GM21447 (cell line): ENCODE measurements around the gene CSTB.
"Not testable (repeated sequence)": the region's sequence is repeated elsewhere in the genome, so short reads cannot be mapped to it uniquely, and the experiment has no call there.

Source experiments
- ATAC-seq: cut with Tn5 transposase; IDR thresholded peaks from one replicate; pipeline ENCODE4 v1.9.1; 2021; ENCODE audit not compliant: unreplicated experiment

The CSTB gene, protein sequence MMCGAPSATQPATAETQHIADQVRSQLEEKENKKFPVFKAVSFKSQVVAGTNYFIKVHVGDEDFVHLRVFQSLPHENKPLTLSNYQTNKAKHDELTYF

GRCh38 chr21:43775795-43776430, at the start of gene CSTB:
CSTB (minus strand) TSS chr21:43776308; CDS start chr21:43776269, 39 bp downstream.
- peak; percentile 68 for ATAC-seq

DNA sequence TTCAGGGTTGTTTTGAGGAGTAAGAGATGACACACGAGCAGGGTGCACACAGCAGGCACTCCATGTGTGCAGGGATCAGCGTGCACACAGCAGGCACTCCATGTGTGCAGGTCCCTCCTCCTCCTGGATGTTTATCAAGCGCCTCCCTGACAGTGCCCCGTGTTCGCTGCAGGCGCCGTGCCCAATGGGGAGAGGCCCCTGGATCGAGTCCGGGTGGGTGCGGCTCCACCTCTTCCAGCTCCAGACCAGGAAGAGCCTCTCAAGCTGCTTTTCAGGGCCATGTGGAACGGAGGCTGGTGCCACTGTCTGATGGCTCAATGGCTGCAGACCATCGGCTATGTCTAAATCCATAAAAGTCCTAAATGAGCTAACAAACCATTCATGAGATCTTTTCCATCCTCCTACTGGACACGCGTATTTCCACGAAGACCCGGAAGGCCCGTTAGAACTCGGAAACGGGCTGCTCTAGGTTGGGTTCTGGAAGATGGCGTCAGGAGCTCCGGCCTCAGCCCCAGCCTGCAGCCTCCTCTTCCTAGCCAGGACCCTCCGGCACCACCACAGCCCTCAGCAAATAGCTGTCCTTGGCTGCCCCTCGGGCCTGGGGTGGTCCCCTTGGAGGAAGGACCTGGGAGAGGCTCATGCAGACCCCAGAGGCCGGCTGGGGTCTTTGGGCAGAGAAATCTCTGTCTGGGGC, 49.3 kb upstream of the CSTB start:
- no peak for ATAC-seq

GRCh38 chr21:43824333-43825241, 48.5 kb upstream of the CSTB start:
- no peak for ATAC-seq

DNA sequence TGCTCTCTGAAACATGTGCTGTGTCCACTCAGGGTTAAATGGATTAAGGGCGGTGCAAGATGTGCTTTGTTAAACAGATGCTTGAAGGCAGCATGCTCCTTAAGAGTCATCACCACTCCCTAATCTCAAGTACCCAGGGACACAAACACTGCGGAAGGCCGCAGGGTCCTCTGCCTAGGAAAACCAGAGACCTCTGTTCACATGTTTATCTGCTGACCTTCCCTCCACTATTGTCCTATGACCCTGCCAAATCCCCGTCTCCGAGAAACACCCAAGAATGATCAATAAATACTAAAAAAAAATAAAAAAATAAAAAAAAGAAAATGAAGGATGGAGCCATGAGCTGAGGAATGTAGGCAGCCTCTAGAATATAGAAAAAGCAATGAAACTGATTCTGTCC, 46.6 kb upstream of the CSTB start:
- ATAC-seq, result not testable (repeated sequence)

DNA sequence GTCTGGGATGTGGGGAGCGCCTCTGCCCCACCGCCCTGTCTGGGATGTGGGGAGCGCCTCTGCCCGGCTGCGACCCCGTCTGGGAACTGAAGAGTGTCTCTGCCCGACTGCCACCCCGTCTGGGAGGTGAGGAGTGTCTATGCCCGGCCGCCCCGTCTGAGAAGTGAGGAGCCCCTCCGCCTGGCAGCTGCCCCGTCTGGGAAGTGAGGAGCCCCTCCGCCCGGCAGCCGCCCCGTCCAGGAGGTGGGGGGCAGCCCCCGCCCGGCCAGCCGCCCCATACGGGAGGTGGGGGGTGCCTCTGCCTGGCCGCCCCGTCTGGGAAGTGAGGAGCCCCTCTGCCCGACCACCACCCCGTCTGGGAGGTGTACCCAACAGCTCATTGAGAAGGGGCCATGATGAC, 46.1 kb upstream of the CSTB start:
- not testable (repeated sequence) for ATAC-seq

DNA sequence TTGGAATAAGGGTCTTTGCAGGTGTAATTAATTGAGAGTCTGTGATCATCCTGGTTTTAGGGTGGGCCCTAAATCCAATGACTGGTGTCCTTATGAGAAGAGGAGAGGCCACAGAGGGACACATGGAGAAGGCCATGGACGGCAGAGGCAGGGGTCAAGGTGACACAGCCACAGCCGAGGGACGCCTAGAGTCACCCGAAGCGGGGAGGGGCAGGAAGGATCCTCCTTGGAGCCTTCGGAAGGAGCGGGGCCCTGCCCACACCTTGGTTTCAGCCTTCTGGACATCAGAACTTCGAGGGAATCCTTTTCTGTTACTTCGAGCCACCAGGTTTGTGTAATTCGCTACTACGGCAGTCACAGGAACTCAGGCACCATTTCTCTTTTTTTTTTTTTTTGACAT, 44.4 kb upstream of the CSTB start:
- no peak for ATAC-seq

GRCh38 chr21:43819511-43820405, 43.6 kb upstream of the CSTB start:
- ATAC-seq, result no peak

DNA sequence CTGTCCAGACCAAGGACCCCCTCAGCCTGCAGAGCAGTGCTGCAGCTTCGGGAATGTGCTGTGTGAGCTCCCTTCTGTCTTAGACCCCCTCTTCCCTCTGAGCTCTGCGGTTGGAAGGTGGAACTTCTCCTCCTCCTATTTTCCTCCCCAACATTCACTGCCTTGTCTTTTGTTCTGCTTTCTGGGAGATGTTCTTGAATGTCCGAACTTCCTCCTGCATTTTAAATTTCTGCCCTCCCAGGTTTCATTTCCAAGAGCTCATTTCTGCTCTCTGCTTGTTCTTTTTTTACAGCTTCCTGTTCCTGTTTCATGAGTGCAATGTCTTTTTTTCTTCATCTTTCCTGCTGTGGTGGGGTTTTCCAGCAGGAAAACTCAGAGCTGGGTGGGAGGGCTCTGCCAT, 42.6 kb upstream of the CSTB start:
- ATAC-seq, result no peak

DNA sequence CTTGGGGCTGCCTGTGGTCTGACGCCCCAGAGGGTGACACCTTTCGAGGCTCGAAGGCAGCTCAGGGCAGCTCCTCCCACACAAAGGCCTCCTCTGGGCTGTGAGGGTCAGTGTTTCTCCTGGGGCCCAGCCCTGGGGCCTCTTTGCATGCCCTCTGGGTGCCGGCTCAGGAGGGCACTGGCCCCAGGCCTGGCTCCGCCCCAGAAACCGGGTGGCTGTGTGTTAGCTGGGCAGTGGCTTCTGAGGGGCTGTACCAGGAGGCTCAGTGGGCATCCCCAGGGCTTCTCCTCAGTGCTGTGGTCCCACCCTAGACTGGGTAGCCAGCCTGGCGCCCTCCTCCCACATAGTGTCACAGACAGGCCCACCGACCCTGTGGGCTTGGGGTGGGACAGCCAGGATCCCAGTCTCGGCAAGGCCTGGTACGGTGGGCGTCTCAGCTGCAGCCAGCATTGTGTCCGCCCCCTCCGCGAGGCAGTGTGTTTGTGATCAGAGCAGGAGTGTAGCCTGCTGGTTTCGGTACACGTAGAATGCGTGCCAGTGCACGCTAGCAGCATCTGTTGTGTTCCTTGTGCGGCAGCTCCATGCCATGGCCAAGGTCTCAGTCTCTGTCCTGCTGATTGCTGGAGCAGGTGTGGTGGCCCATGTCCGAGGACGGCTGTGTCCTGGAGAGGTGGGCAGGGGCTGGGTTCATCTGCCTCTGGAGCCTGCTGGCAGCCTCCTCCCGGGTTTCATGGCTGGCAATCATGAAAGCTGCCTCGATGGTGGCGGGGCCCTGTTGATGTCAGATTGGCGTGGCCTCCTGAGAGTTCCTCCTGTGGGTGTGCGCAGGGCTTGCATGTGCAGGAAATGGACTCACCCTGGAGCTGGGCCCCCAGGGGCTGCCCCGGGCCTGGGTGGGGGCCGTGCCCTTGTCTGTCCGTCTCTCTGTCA, 41.3 kb upstream of the CSTB start:
- ATAC-seq, result no peak

DNA sequence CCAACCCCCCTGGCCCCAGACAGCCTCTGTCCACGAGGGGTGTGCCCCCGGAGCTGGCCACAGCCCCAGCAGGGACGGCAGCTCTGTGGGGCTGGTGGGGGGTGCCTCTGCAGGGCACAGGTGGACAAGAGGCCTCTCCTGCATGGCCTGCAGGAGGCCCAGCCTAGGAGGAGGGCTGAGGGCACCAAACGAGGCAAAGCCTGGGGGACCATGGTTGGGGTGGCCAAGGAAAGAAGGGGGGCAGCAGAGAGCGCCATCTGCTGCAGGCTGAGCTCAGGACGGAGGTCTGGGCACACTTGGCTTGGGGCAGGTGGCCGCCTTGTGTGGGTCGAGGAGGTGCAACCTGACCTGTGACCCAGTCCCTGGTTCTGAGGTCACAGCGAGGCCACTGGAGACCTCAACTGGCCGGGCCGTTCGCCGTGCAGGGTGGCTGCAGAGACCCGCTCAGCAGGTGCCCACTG, 40.5 kb upstream of the CSTB start:
- ATAC-seq, result no peak

DNA sequence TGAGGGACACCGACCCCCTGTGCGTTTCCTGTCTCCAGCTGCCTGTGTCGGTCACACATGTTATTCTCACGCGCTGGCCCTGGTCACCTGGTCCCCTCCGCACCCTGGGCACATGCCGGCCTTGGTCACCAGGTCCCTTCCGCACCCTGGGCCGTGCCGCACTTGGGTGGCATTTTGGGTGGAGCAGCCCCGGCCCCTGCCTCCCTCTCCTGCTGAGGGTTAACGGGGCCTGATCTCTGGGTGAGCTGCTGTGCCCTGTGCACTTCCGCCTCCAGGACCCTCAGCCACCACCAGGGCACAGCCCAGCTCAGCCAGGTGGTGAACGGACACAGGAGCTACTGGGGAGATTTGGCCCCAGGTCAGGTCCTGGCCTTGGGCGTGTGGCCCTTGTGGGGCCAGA, 39.9 kb upstream of the CSTB start:
- no peak for ATAC-seq

DNA sequence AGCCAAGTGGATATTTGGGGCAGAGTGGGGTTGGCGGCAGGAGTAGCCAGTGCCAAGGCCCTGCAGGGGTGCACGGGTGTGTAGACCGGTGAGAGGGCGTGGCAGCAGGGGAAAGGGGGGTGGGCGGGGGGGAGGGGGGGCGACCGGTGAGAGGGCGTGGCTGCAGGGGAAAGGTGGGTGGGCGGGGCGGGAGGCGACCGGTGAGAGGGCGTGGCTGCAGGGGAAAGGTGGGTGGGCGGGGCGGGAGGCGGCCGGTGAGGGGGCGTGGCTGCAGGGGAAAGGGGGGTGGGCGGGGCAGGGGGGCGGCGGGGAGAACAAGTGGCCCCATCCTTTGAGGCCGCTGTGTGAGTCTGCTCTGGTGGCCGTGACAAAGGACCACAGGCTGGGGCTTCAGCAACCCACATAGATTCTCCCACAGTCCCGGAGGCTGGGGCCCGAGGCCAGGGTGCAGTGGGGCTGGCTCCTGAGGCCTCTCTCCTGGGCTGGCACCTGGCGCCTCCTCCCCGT, 39.1 kb upstream of the CSTB start:
- ATAC-seq, result no peak

DNA sequence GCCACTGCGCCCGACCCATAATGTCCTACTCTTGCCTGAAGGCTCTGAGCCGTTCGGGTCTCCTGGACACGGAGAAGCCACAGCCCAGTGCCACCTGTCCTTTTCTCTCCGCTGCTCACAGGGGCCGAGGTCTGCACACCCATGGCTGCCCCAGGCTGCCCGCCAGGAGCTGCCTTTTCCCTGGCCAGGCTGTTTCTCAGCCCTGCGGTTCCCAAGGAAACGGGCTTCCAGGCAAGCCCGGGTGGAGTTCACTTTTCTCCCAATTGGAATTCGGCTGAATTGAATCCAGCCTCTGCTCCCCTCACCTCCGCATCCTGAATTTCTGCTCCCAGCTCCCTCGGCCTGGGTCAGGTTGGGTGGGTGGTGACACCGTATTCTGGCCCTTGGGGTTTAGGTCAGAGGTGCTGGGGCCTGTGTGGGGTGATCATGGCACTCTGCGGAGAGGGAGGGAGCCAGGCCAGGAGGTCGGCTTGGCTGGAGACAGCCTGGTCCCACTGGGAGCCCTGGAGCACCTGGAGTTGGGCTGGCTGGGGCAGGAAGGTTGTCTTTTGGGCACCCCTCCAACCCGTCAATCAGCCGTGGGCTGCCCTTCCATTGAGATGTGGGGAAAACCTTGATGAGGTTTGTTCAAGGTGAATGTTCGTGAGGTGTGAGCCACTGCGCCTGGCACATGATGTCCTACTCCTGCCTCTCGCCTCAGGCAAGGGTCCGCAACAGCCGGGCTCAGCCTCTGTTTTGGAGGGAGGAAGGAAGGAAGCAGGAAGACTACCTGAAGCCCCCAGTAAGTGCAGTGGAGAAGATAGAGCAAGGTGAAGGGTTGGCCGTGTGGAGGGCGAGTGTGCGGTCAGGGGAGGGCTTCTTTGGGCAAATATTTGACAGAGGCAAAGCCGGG, 38.4 kb upstream of the CSTB start:
- ATAC-seq, result no peak

DNA sequence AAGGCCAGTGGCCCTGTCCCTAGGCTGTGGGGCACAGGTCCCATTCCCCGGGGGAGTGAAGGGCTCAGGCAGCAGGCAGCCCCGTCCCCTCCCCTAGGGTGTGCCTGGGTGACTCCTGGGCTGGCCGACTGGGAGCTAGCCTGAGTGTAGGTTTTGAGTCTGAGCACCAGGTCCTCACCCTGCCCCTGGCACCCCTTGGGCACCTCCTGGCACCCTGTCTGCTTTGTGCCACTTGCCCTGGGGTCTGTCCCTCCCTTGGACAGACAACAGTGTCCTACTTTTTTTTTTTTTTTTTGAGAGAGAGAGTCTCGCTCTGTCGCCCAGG, 37.5 kb upstream of the CSTB start:
- ATAC-seq, result no peak

- ATAC-seq, result no peak
These were observed 37.0 kb upstream of the CSTB start for GRCh38 chr21:43812957-43813655.

DNA sequence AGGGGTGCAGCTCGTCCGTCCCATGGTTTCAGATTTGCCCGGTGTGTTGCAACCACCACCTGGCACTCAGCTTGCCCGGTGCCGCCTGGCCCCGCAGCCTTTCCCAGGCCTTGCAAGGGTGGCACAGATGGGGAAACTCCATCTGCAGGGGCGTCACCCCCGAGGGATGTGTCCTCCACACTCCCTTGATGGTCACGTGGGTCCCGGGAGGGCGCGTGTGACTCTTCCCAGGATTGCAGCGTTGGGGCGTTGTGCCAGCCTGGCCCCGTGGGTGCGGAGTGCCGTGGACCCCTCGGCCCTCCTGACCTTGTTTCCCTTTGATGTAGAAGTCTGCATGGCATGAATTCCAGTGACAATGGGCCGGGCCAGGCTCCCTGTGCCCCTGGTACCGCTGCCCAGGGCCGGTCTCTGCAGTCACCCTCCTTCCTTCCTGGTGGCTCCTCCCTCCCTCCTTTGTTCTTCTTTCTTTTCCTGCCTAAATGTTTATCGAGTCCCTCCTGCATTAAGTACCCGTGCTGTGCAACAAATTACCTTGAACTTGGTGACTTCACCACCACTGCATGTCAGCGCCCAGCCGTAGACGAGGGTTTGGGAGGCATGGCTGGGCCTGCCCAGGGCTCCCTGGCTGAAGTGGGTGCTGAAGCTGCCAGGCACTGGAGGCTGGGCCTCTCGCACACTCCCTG, 36.2 kb upstream of the CSTB start:
- ATAC-seq, result no peak
